ENCODE measurements around the gene TRIM54. TPM values are rescaled to one million over a fixed set of nuclear protein-coding genes. Genes with fewer than 3 reads are reported as not detected.
"Not testable (repeated sequence)": the region's sequence is repeated elsewhere in the genome, so short reads cannot be mapped to it uniquely, and the experiment has no call there.

The TRIM54 gene
- total and polyA plus RNA-seq, 2 experiments from 2014 or later = not detected

DNA sequence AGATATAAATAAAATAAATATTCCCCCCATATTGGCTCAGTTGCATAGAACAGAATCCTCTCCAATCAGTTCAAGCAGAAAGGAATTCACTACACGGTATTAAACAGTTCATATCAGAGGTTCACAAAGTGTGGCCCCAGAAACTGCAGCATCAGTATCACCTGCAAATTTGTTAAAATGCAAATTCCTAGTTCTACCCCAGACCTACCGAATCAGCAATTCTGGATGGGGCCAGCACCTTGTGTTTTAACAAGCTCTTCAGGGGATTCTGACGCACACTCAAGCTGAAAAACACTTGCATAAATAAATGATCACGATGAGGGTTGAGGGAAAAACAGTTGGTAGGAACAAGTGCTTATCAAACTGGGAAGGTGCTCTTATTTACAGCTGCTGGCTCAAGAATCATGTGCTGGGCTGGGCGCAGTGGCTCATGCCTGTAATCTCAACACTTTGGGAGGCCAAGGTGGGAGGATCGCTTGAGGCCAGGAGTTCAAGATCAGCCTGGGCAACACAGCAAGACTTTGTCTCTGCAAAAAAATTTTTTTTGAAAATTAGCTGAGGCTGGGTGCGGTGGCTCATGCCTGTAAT lies 68.0 kb downstream of the TRIM54 start:
- no peaks in the 10 kb centered on the region for H3K9me2 ChIP-seq (replicated peaks; ENCODE audit: insufficient read depth)
- H3K36me3 ChIP-seq (replicated peaks; ENCODE audit: insufficient read depth, low read depth) = no peaks in the 10 kb centered on the region
- H3K4me3 ChIP-seq = no peak overlapping the region
- peaks cover 17% of the 10 kb centered on the region for H4K20me1 ChIP-seq (ENCODE audit: insufficient read depth, poor library complexity, severe bottlenecking)
- H3K27me3 ChIP-seq = no peaks in the 10 kb centered on the region
- WGBS (ENCODE audit: low lambda C conversion rate, missing lambda C conversion rate) = 93% methylated on average over 7 of the region's 7 CpGs
- H2AFZ ChIP-seq = no peak overlapping the region
- no peaks in the 10 kb centered on the region for H3K9me3 ChIP-seq (ENCODE audit: low read depth)
- no peak for TF ChIP-seq EZH2phosphoT487 (IDR thresholded peaks at IDR 0.05; ENCODE audit: low read depth, severe bottlenecking, unreplicated experiment)
- TF ChIP-seq, protein P1, sequence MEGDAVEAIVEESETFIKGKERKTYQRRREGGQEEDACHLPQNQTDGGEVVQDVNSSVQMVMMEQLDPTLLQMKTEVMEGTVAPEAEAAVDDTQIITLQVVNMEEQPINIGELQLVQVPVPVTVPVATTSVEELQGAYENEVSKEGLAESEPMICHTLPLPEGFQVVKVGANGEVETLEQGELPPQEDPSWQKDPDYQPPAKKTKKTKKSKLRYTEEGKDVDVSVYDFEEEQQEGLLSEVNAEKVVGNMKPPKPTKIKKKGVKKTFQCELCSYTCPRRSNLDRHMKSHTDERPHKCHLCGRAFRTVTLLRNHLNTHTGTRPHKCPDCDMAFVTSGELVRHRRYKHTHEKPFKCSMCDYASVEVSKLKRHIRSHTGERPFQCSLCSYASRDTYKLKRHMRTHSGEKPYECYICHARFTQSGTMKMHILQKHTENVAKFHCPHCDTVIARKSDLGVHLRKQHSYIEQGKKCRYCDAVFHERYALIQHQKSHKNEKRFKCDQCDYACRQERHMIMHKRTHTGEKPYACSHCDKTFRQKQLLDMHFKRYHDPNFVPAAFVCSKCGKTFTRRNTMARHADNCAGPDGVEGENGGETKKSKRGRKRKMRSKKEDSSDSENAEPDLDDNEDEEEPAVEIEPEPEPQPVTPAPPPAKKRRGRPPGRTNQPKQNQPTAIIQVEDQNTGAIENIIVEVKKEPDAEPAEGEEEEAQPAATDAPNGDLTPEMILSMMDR (IDR thresholded peaks at IDR 0.05; ENCODE audit: poor library complexity) = no peak
- no peak for TF ChIP-seq EZH2 (IDR thresholded peaks at IDR 0.05; ENCODE audit: borderline replicate concordance)
- peaks cover 12% of the 10 kb centered on the region for H3K4me1 ChIP-seq (ENCODE audit: insufficient read depth)
- DNase-seq (ENCODE audit: low spot score) = no peak
- no peak overlapping the region for H3K27ac ChIP-seq
- no peak overlapping the region for H3K4me2 ChIP-seq
- peaks cover 98% of the 10 kb centered on the region for H3K79me2 ChIP-seq

- WGBS (ENCODE audit: low lambda C conversion rate, missing lambda C conversion rate) = 96% methylated on average over 6 of the region's 6 CpGs
Measured at GRCh38 chr2:27351802-27352598, 69.8 kb downstream of the TRIM54 start.

GRCh38 chr2:27353386-27353761 lies 71.1 kb downstream of the TRIM54 start:
- H3K36me3 ChIP-seq (replicated peaks; ENCODE audit: insufficient read depth, low read depth); H2AFZ ChIP-seq; H3K9me3 ChIP-seq (ENCODE audit: low read depth); H3K4me3 ChIP-seq; H3K27me3 ChIP-seq; H4K20me1 ChIP-seq (ENCODE audit: insufficient read depth, poor library complexity, severe bottlenecking); DNase-seq (ENCODE audit: low spot score); H3K9me2 ChIP-seq (replicated peaks; ENCODE audit: insufficient read depth): not testable (repeated sequence)
- Histone ChIP-seq H3K4me1 (ENCODE audit: insufficient read depth) (peaks cover 24% of the 10 kb centered on the region), H3K4me2 (peak overlapping the region; percentile 87), H3K79me2 (peaks cover 88% of the 10 kb centered on the region), H3K27ac (peak overlapping the region; percentile 59)
- WGBS (ENCODE audit: low lambda C conversion rate, missing lambda C conversion rate) = 98% methylated on average over 5 of the region's 5 CpGs

More at GRCh38 chr2:27351802-27352598, 69.8 kb downstream of the TRIM54 start:
- Histone ChIP-seq H4K20me1 (ENCODE audit: insufficient read depth, poor library complexity, severe bottlenecking) (peaks cover 14% of the 10 kb centered on the region), H3K9me3 (ENCODE audit: low read depth) (no peaks in the 10 kb centered on the region), H3K36me3 (replicated peaks; ENCODE audit: insufficient read depth, low read depth) (no peaks in the 10 kb centered on the region), H3K27ac (no peak overlapping the region), H2AFZ (no peak overlapping the region), H3K79me2 (peaks cover 91% of the 10 kb centered on the region), H3K4me2 (no peak overlapping the region), H3K4me3 (no peak overlapping the region), H3K4me1 (ENCODE audit: insufficient read depth) (peaks cover 15% of the 10 kb centered on the region), H3K9me2 (replicated peaks; ENCODE audit: insufficient read depth) (no peaks in the 10 kb centered on the region), H3K27me3 (no peaks in the 10 kb centered on the region)
- no peak for DNase-seq (ENCODE audit: low spot score)
- TF ChIP-seq, protein P1 (IDR thresholded peaks at IDR 0.05; ENCODE audit: poor library complexity) = no peak
- TF ChIP-seq EZH2phosphoT487 (IDR thresholded peaks at IDR 0.05; ENCODE audit: low read depth, severe bottlenecking, unreplicated experiment) = no peak
- no peak for TF ChIP-seq EZH2 (IDR thresholded peaks at IDR 0.05; ENCODE audit: borderline replicate concordance)
